Spleen (tissue), 7 donors: Measurements from ENCODE around the gene LTBP2.

ENCODE experiments used
- POLR2A ChIP-seq, 3 donors: fragments of 450-650 bp; IDR thresholded peaks; one replicate each; pipeline ENCODE4 v1.5.1; 2017; ENCODE audit warnings: antibody characterized with exemption in 3 of 3, mild to moderate bottlenecking in 1 of 3
- POLR2AphosphoS5 ChIP-seq, 3 donors: sonication (generic); formaldehyde crosslinking; IDR thresholded peaks; one replicate each; pipeline ENCODE4 v1.5.1; 2017; ENCODE audit warnings: antibody characterized with exemption in 3 of 3
- TF ChIP-seq, protein P1 (sequence below), 11 experiments: fragments of 200-600 bp in 7 of 11; fragments of 450-650 bp in 4 of 11; sonication (generic) in 4 of 11; IDR thresholded peaks in 8 of 11; conservative IDR thresholded peaks in 3 of 11; 1 replicate in 7 of 11; 2 replicates in 4 of 11; pipeline versions ENCODE4 v1.4.0 to v1.8.0; 2016 to 2021; ENCODE audit warnings: antibody characterized with exemption in 11 of 11, inconsistent platforms in 4 of 11, mild to moderate bottlenecking in 1 of 11
- donor health status: DM: no; HTN: no; CAD: no; lungs with moderate emphysema.
- donor health status: DM: no; HTN: no; CAD: no.
- donor health status: DM: no; HTN: no; CAD: no.

- TF ChIP-seq, protein P1, sequence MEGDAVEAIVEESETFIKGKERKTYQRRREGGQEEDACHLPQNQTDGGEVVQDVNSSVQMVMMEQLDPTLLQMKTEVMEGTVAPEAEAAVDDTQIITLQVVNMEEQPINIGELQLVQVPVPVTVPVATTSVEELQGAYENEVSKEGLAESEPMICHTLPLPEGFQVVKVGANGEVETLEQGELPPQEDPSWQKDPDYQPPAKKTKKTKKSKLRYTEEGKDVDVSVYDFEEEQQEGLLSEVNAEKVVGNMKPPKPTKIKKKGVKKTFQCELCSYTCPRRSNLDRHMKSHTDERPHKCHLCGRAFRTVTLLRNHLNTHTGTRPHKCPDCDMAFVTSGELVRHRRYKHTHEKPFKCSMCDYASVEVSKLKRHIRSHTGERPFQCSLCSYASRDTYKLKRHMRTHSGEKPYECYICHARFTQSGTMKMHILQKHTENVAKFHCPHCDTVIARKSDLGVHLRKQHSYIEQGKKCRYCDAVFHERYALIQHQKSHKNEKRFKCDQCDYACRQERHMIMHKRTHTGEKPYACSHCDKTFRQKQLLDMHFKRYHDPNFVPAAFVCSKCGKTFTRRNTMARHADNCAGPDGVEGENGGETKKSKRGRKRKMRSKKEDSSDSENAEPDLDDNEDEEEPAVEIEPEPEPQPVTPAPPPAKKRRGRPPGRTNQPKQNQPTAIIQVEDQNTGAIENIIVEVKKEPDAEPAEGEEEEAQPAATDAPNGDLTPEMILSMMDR (IDR thresholded peaks at IDR 0.05 in 8 of 11, conservative IDR thresholded peaks at IDR 0.05 in 3 of 11): no peak
- no peak for TF ChIP-seq POLR2A (IDR thresholded peaks at IDR 0.05)
- no peak for TF ChIP-seq POLR2AphosphoS5 (IDR thresholded peaks at IDR 0.05)
Measured at GRCh38 chr14:74518221-74518620, 93.8 kb downstream of the LTBP2 start.
